Neuronal stem cell (in vitro differentiated cells): ENCODE results near the gene ATAD3B.
"Not testable (repeated sequence)": the region's sequence is repeated elsewhere in the genome, so short reads cannot be mapped to it uniquely, and the experiment has no call there.

Source experiments
- DNase-seq: peaks from one replicate; pipeline ENCODE4 v3.0.0-alpha.2; 2013; ENCODE audit warnings: low spot score
- H2AFZ ChIP-seq: one replicate; pipeline ENCODE4 v1.6.1; 2013; ENCODE audit warnings: mild to moderate bottlenecking, low read length, inconsistent platforms
- H2AK5ac ChIP-seq: 2 replicates; pipeline ENCODE4 v1.6.1; 2013; ENCODE audit warnings: low read depth, mild to moderate bottlenecking, inconsistent platforms, low read length, moderate library complexity, mixed read lengths
- H2BK120ac ChIP-seq: 2 replicates; pipeline ENCODE4 v1.6.1; 2013; ENCODE audit warnings: low read depth, mild to moderate bottlenecking, inconsistent platforms, low read length, moderate library complexity, mixed read lengths
- H2BK12ac ChIP-seq: one replicate; pipeline ENCODE4 v1.6.1; 2013; ENCODE audit warnings: low read length, inconsistent platforms
- H2BK15ac ChIP-seq: 2 replicates; pipeline ENCODE4 v1.6.1; 2013; ENCODE audit warnings: mild to moderate bottlenecking, low read length, inconsistent platforms, mixed read lengths
- H2BK5ac ChIP-seq: one replicate; pipeline ENCODE4 v1.6.1; 2013; ENCODE audit warnings: inconsistent platforms, mild to moderate bottlenecking, low read length, moderate library complexity
- H3K14ac ChIP-seq: one replicate; pipeline ENCODE4 v1.6.1; 2013; ENCODE audit warnings: low read length, inconsistent platforms
- H3K18ac ChIP-seq: 2 replicates; pipeline ENCODE4 v1.6.1; 2013; ENCODE audit warnings: low read length, inconsistent platforms
- H3K23ac ChIP-seq: 2 replicates; pipeline ENCODE4 v1.6.1; 2013; ENCODE audit warnings: low read depth, mild to moderate bottlenecking, mixed read lengths, low read length, inconsistent platforms; ENCODE audit not compliant: poor library complexity
- H3K27ac ChIP-seq: replicated peaks from 3 replicates; pipeline ENCODE4 v1.5.1; 2013; ENCODE audit warnings: low read length, inconsistent platforms
- H3K27me3 ChIP-seq, 3 experiments: 2 replicates each; pipeline ENCODE4 v1.6.1; 2013; ENCODE audit warnings: low read length in 3 of 3, mild to moderate bottlenecking in 2 of 3, inconsistent platforms in 1 of 3, low read depth in 1 of 3, mixed read lengths in 1 of 3, moderate library complexity in 1 of 3; ENCODE audit not compliant: control insufficient read depth in 3 of 3, insufficient read depth in 3 of 3
- H3K36me3 ChIP-seq, 2 donors: replicated peaks in 1 of 2; 2 replicates each; pipeline ENCODE4 v1.6.1; 2013; ENCODE audit warnings: low read length in 2 of 2; ENCODE audit not compliant: control insufficient read depth in 2 of 2, insufficient read depth in 2 of 2
- H3K4ac ChIP-seq: 2 replicates; pipeline ENCODE4 v1.6.1; 2013; ENCODE audit warnings: inconsistent platforms, mild to moderate bottlenecking, low read length, moderate library complexity
- H3K4me1 ChIP-seq, 2 donors: 1 replicate in 1 of 2; 2 replicates in 1 of 2; pipeline ENCODE4 v1.6.1; 2013; ENCODE audit warnings: low read length in 2 of 2, low read depth in 1 of 2; ENCODE audit not compliant: control insufficient read depth in 2 of 2, insufficient read depth in 1 of 2
- H3K4me2 ChIP-seq: one replicate; pipeline ENCODE4 v1.6.1; 2013; ENCODE audit warnings: mild to moderate bottlenecking, low read length, inconsistent platforms; ENCODE audit not compliant: insufficient read depth, poor library complexity, severe bottlenecking
- H3K4me3 ChIP-seq, 2 donors: 2 replicates each; pipeline ENCODE4 v1.5.1; 2013; ENCODE audit warnings: low read length in 2 of 2, mild to moderate bottlenecking in 2 of 2, inconsistent platforms in 1 of 2, moderate library complexity in 1 of 2
- H3K79me1 ChIP-seq: one replicate; pipeline ENCODE4 v1.6.1; 2013; ENCODE audit warnings: low read depth, mild to moderate bottlenecking, inconsistent platforms, low read length, moderate library complexity
- H3K9ac ChIP-seq: one replicate; pipeline ENCODE4 v1.6.1; 2013; ENCODE audit warnings: mild to moderate bottlenecking, low read depth, low read length, inconsistent platforms; ENCODE audit not compliant: poor library complexity
- H3K9me3 ChIP-seq, 2 donors: replicated peaks in 1 of 2; 2 replicates each; pipeline versions ENCODE3 to v1.6.1; 2013; ENCODE audit warnings: low read length in 2 of 2, mild to moderate bottlenecking in 2 of 2, inconsistent platforms in 1 of 2, low read depth in 1 of 2, mixed read lengths in 1 of 2, moderate library complexity in 1 of 2; ENCODE audit not compliant: control insufficient read depth in 2 of 2, insufficient read depth in 1 of 2
- H4K8ac ChIP-seq: one replicate; pipeline ENCODE4 v1.6.1; 2013; ENCODE audit warnings: low read depth, mild to moderate bottlenecking, inconsistent platforms, low read length, moderate library complexity
- H4K91ac ChIP-seq: one replicate; pipeline ENCODE4 v1.6.1; 2013; ENCODE audit warnings: low read length, low read depth, mild to moderate bottlenecking, inconsistent platforms; ENCODE audit not compliant: poor library complexity
- WGBS, 2 donors: extraction: QIAGEN DNeasy Blood & Tissue Kit; methylation state at CpG; one replicate each; pipeline ENCODE4 v1.1.7; 2013; ENCODE audit warnings: missing lambda C conversion rate in 2 of 2, mixed read lengths in 1 of 2; ENCODE audit not compliant: insufficient read length in 2 of 2, insufficient replicate concordance in 1 of 2; ENCODE audit errors: extremely low coverage in 2 of 2; 5-methylcytosine and 5-hydroxymethylcytosine counted together

Gene ATAD3B

DNA sequence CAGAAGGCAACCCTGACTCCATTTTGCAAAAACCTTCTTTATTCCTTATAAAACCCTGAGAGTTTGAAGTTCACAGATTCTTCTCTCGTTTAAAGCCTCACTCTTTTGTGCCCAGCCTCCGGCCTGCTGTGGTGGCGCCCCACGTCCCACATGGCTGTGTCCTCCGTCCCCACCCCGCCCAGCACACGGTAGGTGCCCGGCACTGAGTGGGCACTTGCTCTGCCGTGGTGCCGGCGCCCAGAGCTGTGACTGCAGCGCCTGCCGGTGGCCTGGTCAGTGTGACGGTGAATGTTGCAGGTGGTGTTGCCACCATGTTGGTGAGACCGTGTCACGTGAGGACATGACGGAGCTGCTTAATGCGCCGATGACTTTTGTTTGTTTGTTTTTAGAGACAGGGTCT, 49.8 kb downstream of the ATAD3B start:
- Histone ChIP-seq H3K18ac (no peak overlapping the region), H3K4me2 (no peak overlapping the region), H2AK5ac (no peak overlapping the region), H2BK120ac (no peak overlapping the region), H3K27ac (no peak overlapping the region), H3K4me3 (no peak overlapping the region), H4K91ac (no peak overlapping the region), H3K9me3 (peaks cover 0 to 1% of the 10 kb centered on the region in 2 donors), H3K4me1 (no peaks in the 10 kb centered on the region), H3K23ac (no peak overlapping the region), H3K36me3 (peaks cover 9 to 37% of the 10 kb centered on the region in 2 donors), H2AFZ (no peak overlapping the region), H3K9ac (no peak overlapping the region), H3K27me3 (no peaks in the 10 kb centered on the region), H2BK5ac (no peak overlapping the region), H3K79me1 (peaks cover 3% of the 10 kb centered on the region), H4K8ac (no peak overlapping the region), H2BK15ac (no peak overlapping the region), H2BK12ac (no peak overlapping the region), H3K14ac (no peak overlapping the region), H3K4ac (no peak overlapping the region)
- WGBS, 2 donors = no CpG with 5 or more reads among the region's 19 CpGs
- no peak for DNase-seq

DNA sequence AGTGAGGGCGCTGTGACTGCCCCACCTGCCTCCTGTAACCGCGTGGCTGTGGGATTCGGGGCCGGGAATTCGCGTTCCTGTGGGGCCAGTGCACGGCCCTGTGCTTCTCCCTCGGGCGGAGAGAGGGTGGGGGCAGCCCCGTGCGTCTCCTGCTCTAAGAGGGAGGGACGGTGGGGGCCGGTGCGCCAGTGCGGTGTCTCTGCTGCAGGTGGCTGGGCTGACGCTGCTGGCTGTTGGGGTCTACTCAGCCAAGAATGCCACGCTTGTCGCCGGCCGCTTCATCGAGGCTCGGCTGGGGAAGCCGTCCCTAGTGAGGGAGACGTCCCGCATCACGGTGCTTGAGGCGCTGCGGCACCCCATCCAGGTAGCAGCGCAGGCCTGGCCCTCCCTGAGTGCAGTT, 51.0 kb downstream of the ATAD3B start:
- not testable (repeated sequence) for H3K4me3 ChIP-seq, H2BK120ac ChIP-seq, H3K79me1 ChIP-seq, H2BK15ac ChIP-seq, DNase-seq, H4K8ac ChIP-seq, H2AK5ac ChIP-seq, H3K23ac ChIP-seq, H2AFZ ChIP-seq, H3K9me3 ChIP-seq, H3K27me3 ChIP-seq, H3K4me2 ChIP-seq, H3K18ac ChIP-seq, H3K14ac ChIP-seq, H4K91ac ChIP-seq, H3K4ac ChIP-seq, H3K27ac ChIP-seq, H2BK12ac ChIP-seq, H2BK5ac ChIP-seq, H3K9ac ChIP-seq, H3K4me1 ChIP-seq
- WGBS, 2 donors = no CpG with 5 or more reads among the region's 30 CpGs
- peaks cover 9 to 41% of the 10 kb centered on the region in 2 donors for H3K36me3 ChIP-seq

DNA sequence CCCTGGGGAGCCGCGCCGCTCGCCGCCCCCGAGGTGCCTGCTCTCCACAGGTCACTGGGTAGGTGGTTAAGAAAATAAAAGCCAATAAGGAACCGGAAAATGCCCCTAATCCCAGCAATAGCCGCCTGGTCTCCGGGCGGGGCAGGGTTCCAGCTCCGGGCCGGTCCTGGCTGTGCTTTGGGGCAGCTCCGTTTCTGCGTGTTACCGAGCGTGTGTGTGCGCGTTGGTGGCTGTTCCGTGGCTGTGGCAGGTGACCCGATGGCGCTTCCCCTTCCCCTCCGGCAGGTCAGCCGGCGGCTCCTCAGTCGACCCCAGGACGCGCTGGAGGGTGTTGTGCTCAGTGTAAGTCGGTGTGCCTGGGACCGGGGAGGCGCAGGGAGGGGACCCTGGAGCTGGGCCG, 51.7 kb downstream of the ATAD3B start:
- H3K23ac ChIP-seq, H3K4me2 ChIP-seq, H4K8ac ChIP-seq, H3K4ac ChIP-seq, H3K14ac ChIP-seq, H2BK120ac ChIP-seq, H3K18ac ChIP-seq, H2BK15ac ChIP-seq, DNase-seq, H3K4me3 ChIP-seq, H2BK5ac ChIP-seq, H3K27me3 ChIP-seq, H3K9me3 ChIP-seq, H3K9ac ChIP-seq, H3K27ac ChIP-seq, H3K4me1 ChIP-seq, H2AK5ac ChIP-seq, H4K91ac ChIP-seq, H3K79me1 ChIP-seq, H2AFZ ChIP-seq: not testable (repeated sequence)
- Histone ChIP-seq H2BK12ac (peak overlapping the region; percentile 30), H3K36me3 (peaks cover 5 to 42% of the 10 kb centered on the region in 2 donors)
- WGBS, 2 donors = no CpG with 5 or more reads among the region's 31 CpGs

DNA sequence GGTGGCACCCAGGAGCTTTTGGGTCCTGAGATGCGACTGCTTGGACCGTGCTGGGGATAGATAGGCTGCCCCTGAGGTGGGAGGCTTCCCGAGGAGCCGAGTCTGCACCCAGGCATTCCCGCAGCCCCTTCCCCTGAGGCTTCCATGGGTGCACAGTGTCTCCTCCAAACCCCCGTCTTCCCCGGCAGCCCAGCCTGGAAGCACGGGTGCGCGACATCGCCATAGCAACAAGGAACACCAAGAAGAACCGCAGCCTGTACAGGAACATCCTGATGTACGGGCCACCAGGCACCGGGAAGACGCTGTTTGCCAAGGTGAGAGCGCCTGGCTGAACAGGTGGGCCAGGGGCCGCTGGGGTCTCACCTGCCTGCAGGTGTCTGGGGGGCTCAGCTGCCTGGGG, 52.1 kb downstream of the ATAD3B start:
- no CpG with 5 or more reads among the region's 17 CpGs for WGBS, 2 donors

More for the DNA sequence above, 52.1 kb downstream of the ATAD3B start:
- H4K91ac ChIP-seq, H3K23ac ChIP-seq, H2BK5ac ChIP-seq, H4K8ac ChIP-seq, H3K9ac ChIP-seq, H3K4me2 ChIP-seq, H2BK15ac ChIP-seq, H3K79me1 ChIP-seq, H3K14ac ChIP-seq, H2AFZ ChIP-seq, H3K27me3 ChIP-seq, H3K18ac ChIP-seq, H3K4me1 ChIP-seq, H3K9me3 ChIP-seq, H3K4me3 ChIP-seq, H3K27ac ChIP-seq, H2BK120ac ChIP-seq, H2AK5ac ChIP-seq, DNase-seq, H3K4ac ChIP-seq: not testable (repeated sequence)
- H3K36me3 ChIP-seq = peaks cover 6 to 42% of the 10 kb centered on the region in 2 donors
- peak overlapping the region; percentile 30 for H2BK12ac ChIP-seq
